IMR-90 (cell line): ENCODE data around the gene FGF19. TPM values are rescaled to one million over a fixed set of nuclear protein-coding genes. Genes with fewer than 3 reads are reported as not detected.

Experiments
- ATAC-seq: fragments of 200-7000 bp; cut with Tn5 transposase; 2 replicates; pipeline ENCODE4 v1.9.1; 2020; ENCODE audit warnings: low read depth, mild to moderate bottlenecking, moderate library complexity
- BruUV-seq: library from RNA; stranded (reverse); fragments of 400-500 nt; replicated peaks from 2 replicates; lab custom pipeline; 2021; lab: Mats Ljungman, UMichigan
- CTCF ChIA-PET: fragments of 300-600 bp; formaldehyde crosslinking; extraction: SDS; loops from one replicate; lab custom pipeline; 2021; ENCODE audit warnings: antibody characterized with exemption; lab: Yijun Ruan, JAX
- POLR2A ChIA-PET: fragments of 300-600 bp; sonication (Branson Sonifier 250); formaldehyde crosslinking; loops from one replicate; lab custom pipeline; 2022; ENCODE audit warnings: antibody characterized with exemption; ENCODE audit not compliant: unreplicated experiment; lab: Charles Lee
- DNase-seq: peaks from one replicate; pipeline ENCODE4 v3.0.0; 2013
- H2AFZ ChIP-seq: replicated peaks from 2 replicates; pipeline ENCODE3; 2013; ENCODE audit warnings: low read length, mild to moderate bottlenecking; ENCODE audit not compliant: poor library complexity
- H2AK5ac ChIP-seq: 2 replicates; pipeline ENCODE4 v1.6.1; 2013; ENCODE audit warnings: low read depth, low read length, inconsistent platforms
- H2AK9ac ChIP-seq: replicated peaks from 2 replicates; pipeline ENCODE3; 2013; ENCODE audit warnings: mild to moderate bottlenecking, low read depth, low read length, moderate library complexity; ENCODE audit not compliant: poor library complexity
- H2BK120ac ChIP-seq: 2 replicates; pipeline ENCODE4 v1.6.1; 2013; ENCODE audit warnings: low read depth, low read length, inconsistent platforms
- H2BK15ac ChIP-seq: 3 replicates; pipeline ENCODE4 v1.6.1; 2013; ENCODE audit warnings: low read depth, low read length, inconsistent platforms
- H2BK20ac ChIP-seq: 2 replicates; pipeline ENCODE4 v1.6.1; 2013; ENCODE audit warnings: low read depth, mild to moderate bottlenecking, inconsistent platforms, low read length, moderate library complexity
- H2BK5ac ChIP-seq: 2 replicates; pipeline ENCODE4 v1.6.1; 2013; ENCODE audit warnings: mild to moderate bottlenecking, low read depth, low read length, inconsistent platforms; ENCODE audit not compliant: poor library complexity, severe bottlenecking
- H3K14ac ChIP-seq: replicated peaks from 2 replicates; pipeline ENCODE4 v1.6.1; 2013; ENCODE audit warnings: low read depth, low read length, inconsistent platforms
- H3K18ac ChIP-seq: 2 replicates; pipeline ENCODE4 v1.6.1; 2013; ENCODE audit warnings: low read depth, low read length, control low read depth
- H3K23ac ChIP-seq: 2 replicates; pipeline ENCODE4 v1.6.1; 2013; ENCODE audit warnings: low read depth, low read length, inconsistent platforms
- H3K27ac ChIP-seq: 2 replicates; pipeline ENCODE4 v1.5.1; 2013; ENCODE audit warnings: mild to moderate bottlenecking, control low read depth, low read length; ENCODE audit not compliant: insufficient read depth
- H3K27me3 ChIP-seq: 2 replicates; pipeline ENCODE4 v1.6.1; 2013; ENCODE audit warnings: low read length; ENCODE audit not compliant: control insufficient read depth, insufficient read depth
- H3K36me3 ChIP-seq: 2 replicates; pipeline ENCODE4 v1.6.1; 2013; ENCODE audit warnings: low read length, mixed read lengths; ENCODE audit not compliant: control insufficient read depth, insufficient read depth
- H3K4ac ChIP-seq: 2 replicates; pipeline ENCODE4 v1.6.1; 2013; ENCODE audit warnings: low read depth, low read length, inconsistent platforms
- H3K4me1 ChIP-seq: 2 replicates; pipeline ENCODE4 v1.6.1; 2013; ENCODE audit warnings: low read length, mixed read lengths; ENCODE audit not compliant: control insufficient read depth, insufficient read depth
- H3K4me2 ChIP-seq: 2 replicates; pipeline ENCODE4 v1.6.1; 2013; ENCODE audit warnings: low read depth, mild to moderate bottlenecking, control low read depth, low read length, moderate library complexity
- H3K4me3 ChIP-seq: 2 replicates; pipeline ENCODE4 v1.5.1; 2013; ENCODE audit warnings: low read depth, mild to moderate bottlenecking, control low read depth, low read length, moderate library complexity; ENCODE audit not compliant: insufficient read depth
- H3K56ac ChIP-seq: 2 replicates; pipeline ENCODE4 v1.6.1; 2013; ENCODE audit warnings: low read length, inconsistent platforms; ENCODE audit not compliant: insufficient read depth; ENCODE audit errors: extremely low read depth
- H3K79me1 ChIP-seq, 2 experiments: 2 replicates each; pipeline ENCODE4 v1.6.1; 2013; ENCODE audit warnings: low read length in 2 of 2, inconsistent platforms in 1 of 2, low read depth in 1 of 2
- H3K9ac ChIP-seq: 2 replicates; pipeline ENCODE4 v1.6.1; 2013; ENCODE audit warnings: low read depth, low read length, control low read depth
- H3K9me1 ChIP-seq: 2 replicates; pipeline ENCODE4 v1.6.1; 2013; ENCODE audit warnings: low read length, inconsistent platforms; ENCODE audit not compliant: insufficient read depth
- H3K9me3 ChIP-seq: 2 replicates; pipeline ENCODE4 v1.6.1; 2013; ENCODE audit warnings: low read length; ENCODE audit not compliant: control insufficient read depth, insufficient read depth
- H4K20me1 ChIP-seq: 2 replicates; pipeline ENCODE4 v1.6.1; 2013; ENCODE audit warnings: low read length, inconsistent platforms; ENCODE audit not compliant: insufficient read depth
- H4K5ac ChIP-seq: 2 replicates; pipeline ENCODE4 v1.6.1; 2013; ENCODE audit warnings: mild to moderate bottlenecking, low read depth, low read length, control low read depth
- H4K8ac ChIP-seq, 2 experiments: 2 replicates each; pipeline ENCODE4 v1.6.1; 2013; ENCODE audit warnings: low read depth in 2 of 2, low read length in 2 of 2, control low read depth in 1 of 2, inconsistent platforms in 1 of 2
- H4K91ac ChIP-seq: 2 replicates; pipeline ENCODE4 v1.6.1; 2013; ENCODE audit warnings: low read depth, low read length, inconsistent platforms; ENCODE audit not compliant: insufficient read depth
- BHLHE40 ChIP-seq: fragments of 150-350 bp; IDR thresholded peaks from 2 replicates; pipeline ENCODE4 v1.6.1; 2016; ENCODE audit warnings: mild to moderate bottlenecking, low read depth, low read length
- CHD1 ChIP-seq: IDR thresholded peaks from 2 replicates; pipeline ENCODE4 v1.6.1; 2012; ENCODE audit warnings: low read depth, low read length, improper control_type of control experiment
- FOS ChIP-seq: fragments of 150-350 bp; IDR thresholded peaks from 2 replicates; pipeline ENCODE4 v1.6.1; 2016; ENCODE audit warnings: low read depth, low read length
- MAFK ChIP-seq: IDR thresholded peaks from 2 replicates; pipeline ENCODE4 v1.6.1; 2012; ENCODE audit warnings: low read depth, low read length, improper control_type of control experiment
- NFE2L2 ChIP-seq: fragments of 150-350 bp; IDR thresholded peaks from 2 replicates; pipeline ENCODE4 v1.6.1; 2016; ENCODE audit warnings: low read depth, mild to moderate bottlenecking, low read length
- RCOR1 ChIP-seq: IDR thresholded peaks from 2 replicates; pipeline ENCODE4 v1.6.1; 2012; ENCODE audit warnings: mild to moderate bottlenecking, low read length, improper control_type of control experiment; ENCODE audit not compliant: insufficient replicate concordance
- SMC3 ChIP-seq: fragments of 150-350 bp; IDR thresholded peaks from 2 replicates; pipeline ENCODE4 v1.6.1; 2016; ENCODE audit warnings: low read depth, mild to moderate bottlenecking, antibody characterized with exemption, low read length, moderate library complexity
- WGBS, 2 experiments: methylation state at CpG; one replicate each; pipeline versions ENCODE4 v1.1.5 to v1.1.7; 2013; ENCODE audit warnings: missing lambda C conversion rate in 2 of 2; ENCODE audit not compliant: insufficient read length in 1 of 2; ENCODE audit errors: extremely low coverage in 2 of 2; 5-methylcytosine and 5-hydroxymethylcytosine counted together
- dilution Hi-C: fragments of 300-500 bp; cut with HindIII; formaldehyde crosslinking; loops from one replicate; pipeline ENCODE4 v1.14.3; 2018; ENCODE audit warnings: low sequenced_read_pairs; ENCODE audit not compliant: unreplicated experiment
- in situ Hi-C: fragments of 300-500 bp; cut with MboI; formaldehyde crosslinking; loops from 3 replicates; pipeline ENCODE4 v1.14.3; 2019; ENCODE audit warnings: low sequenced_read_pairs, inconsistent platforms, mixed read lengths
- intact Hi-C: fragments of 100-400 bp; cut with micrococcal nuclease; formaldehyde crosslinking; loops from 2 replicates; pipeline ENCODE4 v1.10.0; 2022
- polyA plus RNA-seq, 3 experiments: library from polyadenylated mRNA; depleted of rRNA; stranded (reverse); fragments of >200 nt; gene quantifications; 2 replicates each; pipeline ENCODE4 v1.2.3, GENCODE V29; 2012; ENCODE audit warnings: low replicate concordance in 1 of 3
- total RNA-seq: library from RNA; depleted of rRNA; stranded (reverse); fragments of >200 nt; gene quantifications from 2 replicates; pipeline ENCODE4 v1.2.3, GENCODE V29; 2012
- TF ChIP-seq, protein P1 (sequence below): fragments of 150-350 bp; IDR thresholded peaks from 2 replicates; pipeline ENCODE4 v1.6.1; 2017; ENCODE audit warnings: mild to moderate bottlenecking, antibody characterized with exemption, low read length, low read depth

FGF19 gene
- total and polyA plus RNA-seq, 2 of the 4 experiments (the other 2 are of a cell fraction): not detected

GRCh38 chr11:69702769-69703452, 911 bp downstream of the FGF19 start (continued):
- no peak for TF ChIP-seq FOS

GRCh38 chr11:69702239-69702691, 1.6 kb downstream of the FGF19 start:
- Histone ChIP-seq H3K23ac (no peak overlapping the region), H2AFZ (no peak overlapping the region), H3K4ac (no peak overlapping the region), H3K27ac (no peak overlapping the region), H3K9me1 (no peaks in the 10 kb centered on the region), H3K4me1 (peaks cover 2% of the 10 kb centered on the region), H4K5ac (no peak overlapping the region), H4K8ac (no peak overlapping the region), H3K4me2 (no peak overlapping the region), H3K79me1 (no peaks in the 10 kb centered on the region), H2BK15ac (no peak overlapping the region), H3K9me3 (no peaks in the 10 kb centered on the region), H4K91ac (no peak overlapping the region), H3K36me3 (no peaks in the 10 kb centered on the region), H3K56ac (no peak overlapping the region), H3K27me3 (peaks cover 61% of the 10 kb centered on the region), H3K9ac (no peak overlapping the region), H2BK120ac (no peak overlapping the region), H2BK5ac (no peak overlapping the region), H2AK9ac (no peak overlapping the region), H2BK20ac (no peak overlapping the region), H3K4me3 (no peak overlapping the region), H3K14ac (no peak overlapping the region), H2AK5ac (no peak overlapping the region), H4K20me1 (no peaks in the 10 kb centered on the region), H3K18ac (no peak overlapping the region)
- CTCF ChIA-PET: no interaction called here
- dilution Hi-C loops (no loop called here), in situ Hi-C loops (loop anchor here (10.0 kb wide), 1 partner anchor 103 kb away; no protein-coding TSS in a partner anchor), intact Hi-C loops (loop anchor here (5.0 kb wide), 1 partner anchor 185 kb away; no protein-coding TSS in a partner anchor)
- DNase-seq (no peak), ATAC-seq (no peak)
- POLR2A ChIA-PET: no interaction called here
- TF ChIP-seq CHD1 (no peak), BHLHE40 (no peak), RCOR1 (no peak), MAFK (no peak), NFE2L2 (no peak), SMC3 (no peak)
- TF ChIP-seq, protein P1, sequence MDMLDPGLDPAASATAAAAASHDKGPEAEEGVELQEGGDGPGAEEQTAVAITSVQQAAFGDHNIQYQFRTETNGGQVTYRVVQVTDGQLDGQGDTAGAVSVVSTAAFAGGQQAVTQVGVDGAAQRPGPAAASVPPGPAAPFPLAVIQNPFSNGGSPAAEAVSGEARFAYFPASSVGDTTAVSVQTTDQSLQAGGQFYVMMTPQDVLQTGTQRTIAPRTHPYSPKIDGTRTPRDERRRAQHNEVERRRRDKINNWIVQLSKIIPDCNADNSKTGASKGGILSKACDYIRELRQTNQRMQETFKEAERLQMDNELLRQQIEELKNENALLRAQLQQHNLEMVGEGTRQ: no peak
- no TSS peak for BruUV-seq
- WGBS, 2 experiments: 0% methylated on average over 1 of the region's 35 CpGs; no CpG with 5 or more reads in 1 of the 2 experiments
